ENCODE data around the gene TXLNB.

DNA sequence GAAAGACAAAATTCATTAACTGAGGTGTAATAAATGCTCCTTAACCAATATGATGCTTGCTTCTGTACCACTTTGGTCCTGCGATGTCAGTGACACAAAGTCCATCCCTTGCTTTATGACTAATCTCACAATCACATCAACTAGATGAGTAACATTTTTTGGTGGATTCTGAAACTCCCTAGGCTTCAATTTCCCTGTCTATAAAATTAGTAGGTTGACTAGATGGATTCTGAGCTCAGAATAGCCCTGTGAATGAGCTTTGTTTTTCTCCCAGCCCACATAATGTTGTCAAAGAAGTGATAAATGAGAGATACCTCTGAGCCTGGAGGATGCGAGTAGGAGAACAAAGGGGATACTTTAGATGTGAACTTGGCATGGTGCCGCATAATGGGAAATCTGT lies 9.1 kb downstream of the TXLNB start:
- TF ChIP-seq, protein P1, sequence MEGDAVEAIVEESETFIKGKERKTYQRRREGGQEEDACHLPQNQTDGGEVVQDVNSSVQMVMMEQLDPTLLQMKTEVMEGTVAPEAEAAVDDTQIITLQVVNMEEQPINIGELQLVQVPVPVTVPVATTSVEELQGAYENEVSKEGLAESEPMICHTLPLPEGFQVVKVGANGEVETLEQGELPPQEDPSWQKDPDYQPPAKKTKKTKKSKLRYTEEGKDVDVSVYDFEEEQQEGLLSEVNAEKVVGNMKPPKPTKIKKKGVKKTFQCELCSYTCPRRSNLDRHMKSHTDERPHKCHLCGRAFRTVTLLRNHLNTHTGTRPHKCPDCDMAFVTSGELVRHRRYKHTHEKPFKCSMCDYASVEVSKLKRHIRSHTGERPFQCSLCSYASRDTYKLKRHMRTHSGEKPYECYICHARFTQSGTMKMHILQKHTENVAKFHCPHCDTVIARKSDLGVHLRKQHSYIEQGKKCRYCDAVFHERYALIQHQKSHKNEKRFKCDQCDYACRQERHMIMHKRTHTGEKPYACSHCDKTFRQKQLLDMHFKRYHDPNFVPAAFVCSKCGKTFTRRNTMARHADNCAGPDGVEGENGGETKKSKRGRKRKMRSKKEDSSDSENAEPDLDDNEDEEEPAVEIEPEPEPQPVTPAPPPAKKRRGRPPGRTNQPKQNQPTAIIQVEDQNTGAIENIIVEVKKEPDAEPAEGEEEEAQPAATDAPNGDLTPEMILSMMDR (IDR thresholded peaks at IDR 0.05), result no peak
- TF ChIP-seq POLR2A (IDR thresholded peaks at IDR 0.05), result no peak
